Neural progenitor cell (in vitro differentiated cells): Measurements from ENCODE around the gene RTKN2.

Experiments used
- CTCF ChIP-seq: fragments of 200-600 bp; sonication (generic); IDR thresholded peaks from 2 replicates; pipeline ENCODE4 v1.5.1; 2017; ENCODE audit warnings: antibody characterized with exemption, mild to moderate bottlenecking
- EZH2 ChIP-seq: fragments of 200-600 bp; sonication (generic); IDR thresholded peaks from 2 replicates; pipeline ENCODE4 v1.6.1; 2017; ENCODE audit warnings: antibody characterized with exemption, mild to moderate bottlenecking, moderate library complexity
- EZH2phosphoT487 ChIP-seq: fragments of 200-600 bp; sonication (generic); IDR thresholded peaks from 2 replicates; pipeline ENCODE4 v1.6.1; 2017; ENCODE audit warnings: antibody characterized with exemption

DNA sequence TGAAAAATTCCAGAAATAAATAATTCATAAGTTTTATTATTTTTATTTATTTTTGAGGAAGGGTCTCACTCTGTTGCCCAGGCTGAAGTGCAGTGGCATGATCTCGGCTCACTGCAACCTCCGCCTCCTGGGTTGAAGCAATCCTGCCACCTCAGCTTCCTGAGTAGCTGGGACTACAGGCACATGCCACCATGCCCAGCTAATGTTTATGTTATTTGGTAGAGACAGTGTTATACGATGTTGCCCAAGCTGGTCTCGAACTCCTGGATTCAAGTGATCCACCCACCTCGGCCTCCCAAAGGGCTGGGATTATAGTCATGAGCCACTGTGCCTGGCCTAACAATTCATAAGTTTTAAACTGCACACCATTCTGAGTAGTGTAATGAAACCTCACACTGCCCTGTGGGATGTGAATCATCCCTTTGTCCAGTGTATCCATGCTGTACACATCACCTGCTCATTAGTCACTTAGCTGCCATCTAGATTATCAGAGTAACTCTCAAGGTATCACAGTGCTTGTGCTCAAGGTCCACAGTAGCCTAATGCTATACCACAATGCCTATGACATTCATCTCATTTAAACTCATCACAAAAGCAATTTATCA lies 17.9 kb downstream of the RTKN2 start:
- TF ChIP-seq EZH2phosphoT487 (no peak), CTCF (no peak), EZH2 (no peak)
